ENCODE data around the gene FAAP20. TPM values are rescaled to one million over a fixed set of nuclear protein-coding genes. Genes with fewer than 3 reads are reported as not detected.

The FAAP20 gene
- total and polyA plus RNA-seq, 4 donors: 5.6 to 31.5 (median 15.7) TPM

- Histone ChIP-seq H3K27ac (ENCODE audit: low read depth in 1 of 2, low read length in 2 of 2) (no peak overlapping the region), H3K9ac (ENCODE audit: low read depth in 1 of 2, low read length in 2 of 2) (no peak overlapping the region), H3K4me3 (ENCODE audit: low read depth in 1 of 3, low read length in 3 of 3) (no peak overlapping the region), H3K4me1 (ENCODE audit: control insufficient read depth in 4 of 4, insufficient read depth in 4 of 4, low read length in 3 of 4) (no peaks in the 10 kb centered on the region), H3K36me3 (ENCODE audit: control insufficient read depth in 4 of 4, insufficient read depth in 3 of 4, low read depth in 1 of 4, low read length in 3 of 4) (peaks cover 0 to 38% (median 5%) of the 10 kb centered on the region in 4 donors), H3K27me3 (ENCODE audit: control insufficient read depth in 4 of 4, insufficient read depth in 4 of 4, low read length in 3 of 4) (no peaks in the 10 kb centered on the region), H3K9me3 (ENCODE audit: control insufficient read depth in 4 of 4, low read length in 3 of 4) (no peaks in the 10 kb centered on the region)
- DNase-seq (ENCODE audit: low spot score): no peak
- 92% methylated on average over 19 of the region's 19 CpGs for WGBS
- no peak for TF ChIP-seq SP1 (IDR thresholded peaks at IDR 0.05)
- TF ChIP-seq CTCF (IDR thresholded peaks at IDR 0.05; ENCODE audit: low read depth, low read length, missing input control): no peak
- no peak for TF ChIP-seq YY1 (IDR thresholded peaks at IDR 0.05)
- no peak for TF ChIP-seq RXRA (IDR thresholded peaks at IDR 0.05)
- no peak for TF ChIP-seq ATF3 (IDR thresholded peaks at IDR 0.05)
- no peak for TF ChIP-seq NR2F2 (IDR thresholded peaks at IDR 0.05)
- TF ChIP-seq TAF1 (conservative IDR thresholded peaks at IDR 0.05): no peak
- no peak for TF ChIP-seq EGR1 (IDR thresholded peaks at IDR 0.05; ENCODE audit: low read depth in 2 of 2)
- TF ChIP-seq JUND (IDR thresholded peaks at IDR 0.05): no peak
- TF ChIP-seq HNF4A (conservative IDR thresholded peaks at IDR 0.05): no peak
- no peak for TF ChIP-seq FOXA1 (IDR thresholded peaks at IDR 0.05)
- TF ChIP-seq GABPA (IDR thresholded peaks at IDR 0.05 in 1 of 2, conservative IDR thresholded peaks at IDR 0.05 in 1 of 2): no peak
- TF ChIP-seq FOXA2 (IDR thresholded peaks at IDR 0.05): no peak
- no peak for TF ChIP-seq ZBTB33 (IDR thresholded peaks at IDR 0.05)
- no peak for TF ChIP-seq HNF4G (IDR thresholded peaks at IDR 0.05)
- no peak for TF ChIP-seq REST (IDR thresholded peaks at IDR 0.05)
- TF ChIP-seq MAX (IDR thresholded peaks at IDR 0.05): no peak
- no peak for TF ChIP-seq RAD21 (IDR thresholded peaks at IDR 0.05)
Measured at GRCh38 chr1:2145946-2146835, 48.4 kb downstream of the FAAP20 start.
